COLO668 (cell line): ENCODE data around the gene ZACN.
A peak's percentile ranks its signal among the peaks of the same experiment; 100 is the strongest.
"Not testable (repeated sequence)": the region's sequence is repeated elsewhere in the genome, so short reads cannot be mapped to it uniquely, and the experiment has no call there.

ENCODE experiments used
- DNase-seq: peaks from one replicate; lab custom pipeline; 2025; ENCODE audit not compliant: unreplicated experiment; lab: John Stamatoyannopoulos, UW

ZACN gene

GRCh38 chr17:76078860-76079534, at the start of gene ZACN:
Gene ZACN (plus strand): TSS chr17:76079182. CDS start chr17:76079265, 83 bp downstream.
- DNase-seq: peak; percentile 86

GRCh38 chr17:76032073-76032779, 46.8 kb upstream of the ZACN start:
- DNase-seq: peak; percentile 16

- no peak for DNase-seq
These were observed 46.2 kb upstream of the ZACN start for GRCh38 chr17:76032780-76033108.

- no peak for DNase-seq
These were observed 45.8 kb upstream of the ZACN start for GRCh38 chr17:76033139-76033538.

GRCh38 chr17:76034428-76035350, 44.3 kb upstream of the ZACN start:
- no peak for DNase-seq

- DNase-seq: no peak
These were observed 42.3 kb upstream of the ZACN start for GRCh38 chr17:76036497-76037261.

- no peak for DNase-seq
These were observed 40.9 kb upstream of the ZACN start for GRCh38 chr17:76038050-76038449.

GRCh38 chr17:76039121-76039520, 39.9 kb upstream of the ZACN start:
- DNase-seq: no peak

- DNase-seq: no peak
These were observed 38.6 kb upstream of the ZACN start for GRCh38 chr17:76040376-76040775.

GRCh38 chr17:76042868-76043267, 36.1 kb upstream of the ZACN start:
- DNase-seq: not testable (repeated sequence)

- DNase-seq: not testable (repeated sequence)
These were observed 34.4 kb upstream of the ZACN start for GRCh38 chr17:76044475-76045007.

- DNase-seq: no peak
These were observed 32.9 kb upstream of the ZACN start for GRCh38 chr17:76046064-76046463.

- no peak for DNase-seq
These were observed 30.9 kb upstream of the ZACN start for GRCh38 chr17:76048025-76048605.

GRCh38 chr17:76048711-76049110, 30.3 kb upstream of the ZACN start:
- no peak for DNase-seq

GRCh38 chr17:76049239-76049638, 29.7 kb upstream of the ZACN start:
- no peak for DNase-seq

- no peak for DNase-seq
These were observed 29.0 kb upstream of the ZACN start for GRCh38 chr17:76049836-76050537.

- no peak for DNase-seq
These were observed 28.2 kb upstream of the ZACN start for GRCh38 chr17:76050538-76051467.

- DNase-seq: no peak
These were observed 27.4 kb upstream of the ZACN start for GRCh38 chr17:76051561-76051960.
